Measurements from ENCODE around the gene C1orf216.

The C1orf216 gene

DNA sequence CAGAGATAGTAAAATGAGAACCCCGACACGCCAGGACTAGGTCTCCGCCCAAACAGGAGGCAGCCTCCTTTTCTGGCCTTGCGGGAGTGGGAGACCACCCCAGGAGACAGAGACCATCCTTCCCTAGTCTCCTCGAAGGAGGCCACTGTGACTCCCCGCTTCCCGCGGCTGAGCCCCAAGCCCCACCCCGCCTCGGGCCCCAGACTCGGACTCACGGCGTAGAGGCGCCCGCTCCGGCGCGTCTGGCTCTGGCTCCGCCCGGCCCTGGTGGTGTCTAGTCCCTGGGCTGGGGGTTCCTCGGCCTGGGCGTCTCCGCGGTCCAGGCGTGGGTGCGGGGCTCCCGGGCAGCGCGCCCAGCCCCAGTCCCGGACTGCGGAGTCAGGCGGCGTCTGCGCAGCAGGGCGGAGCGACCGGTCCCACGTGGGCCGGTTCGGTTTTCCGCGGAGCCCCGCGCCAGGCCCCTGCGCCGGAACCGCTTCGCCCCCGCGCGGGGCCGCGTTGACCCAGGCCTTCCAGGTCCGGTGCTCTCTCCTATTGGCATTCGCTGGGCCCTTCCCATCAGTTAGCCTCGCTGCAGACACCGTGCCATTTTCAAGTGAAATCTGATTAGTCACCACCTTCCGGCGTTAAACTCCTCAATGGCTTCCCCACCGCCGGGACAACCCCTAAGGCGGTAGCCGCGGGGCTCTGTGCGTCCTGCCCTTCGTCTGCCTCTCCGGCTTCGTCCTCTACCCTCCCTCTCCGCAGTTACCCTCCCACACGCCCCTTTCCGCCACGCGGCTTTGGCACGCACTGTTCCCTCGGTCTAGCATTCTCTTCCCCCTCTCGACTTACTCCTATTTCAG, at the start of gene C1orf216:
C1orf216 (minus strand) TSS at position 393 of the 845 bp plus-strand sequence. CDS start 2,563 bp downstream, outside the sequence.
- Histone ChIP-seq H3K4me3 (ENCODE audit: low read depth in 1 of 2, low read length in 2 of 2) (peak within 1 kb of the TSS; percentile 70 to 83), H3K9me3 (ENCODE audit: low read length) (no peaks in the 10 kb centered on the region), H3K36me3 (ENCODE audit: insufficient read depth, low read length) (peaks cover 9% of the 10 kb centered on the region), H3K27ac (ENCODE audit: low read depth, low read length) (peak within 1 kb of the TSS; percentile 90), H3K4me1 (ENCODE audit: insufficient read depth, low read length) (peaks cover 34% of the 10 kb centered on the region), H3K9ac (ENCODE audit: low read length) (peak within 1 kb of the TSS; percentile 80), H3K27me3 (ENCODE audit: control insufficient read depth in 1 of 2, insufficient read depth in 2 of 2, low read length in 2 of 2) (no peaks in the 10 kb centered on the region)

DNA sequence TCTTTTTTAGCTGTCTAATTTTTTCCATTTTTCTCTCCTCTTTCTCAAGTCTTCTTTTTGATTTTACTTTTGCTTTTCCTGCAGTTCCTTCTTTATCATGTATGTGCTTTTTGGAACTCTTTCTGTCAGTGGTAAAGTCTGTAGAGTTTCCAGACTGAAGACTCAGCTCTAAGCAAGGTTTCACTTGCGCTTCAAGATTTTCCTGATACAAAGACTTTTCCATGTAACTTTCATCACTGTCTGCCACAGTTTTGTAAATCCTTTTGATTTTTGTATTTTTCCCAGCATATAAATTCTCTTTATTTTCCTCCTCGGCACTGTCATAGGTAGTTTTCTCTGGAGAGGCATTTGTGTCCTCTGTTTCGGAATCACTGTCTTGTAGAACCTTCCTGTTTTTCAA, 45.6 kb upstream of the C1orf216 start:
- no peak overlapping the region for H3K4me3 ChIP-seq (ENCODE audit: low read depth in 1 of 2, low read length in 2 of 2)
- no peaks in the 10 kb centered on the region for H3K4me1 ChIP-seq (ENCODE audit: insufficient read depth, low read length)
- H3K9me3 ChIP-seq (ENCODE audit: low read length), result no peaks in the 10 kb centered on the region
- H3K27me3 ChIP-seq (ENCODE audit: control insufficient read depth in 1 of 2, insufficient read depth in 2 of 2, low read length in 2 of 2), result no peaks in the 10 kb centered on the region
- no peak overlapping the region for H3K27ac ChIP-seq (ENCODE audit: low read depth, low read length)
- H3K9ac ChIP-seq (ENCODE audit: low read length), result no peak overlapping the region
- no peaks in the 10 kb centered on the region for H3K36me3 ChIP-seq (ENCODE audit: insufficient read depth, low read length)

DNA sequence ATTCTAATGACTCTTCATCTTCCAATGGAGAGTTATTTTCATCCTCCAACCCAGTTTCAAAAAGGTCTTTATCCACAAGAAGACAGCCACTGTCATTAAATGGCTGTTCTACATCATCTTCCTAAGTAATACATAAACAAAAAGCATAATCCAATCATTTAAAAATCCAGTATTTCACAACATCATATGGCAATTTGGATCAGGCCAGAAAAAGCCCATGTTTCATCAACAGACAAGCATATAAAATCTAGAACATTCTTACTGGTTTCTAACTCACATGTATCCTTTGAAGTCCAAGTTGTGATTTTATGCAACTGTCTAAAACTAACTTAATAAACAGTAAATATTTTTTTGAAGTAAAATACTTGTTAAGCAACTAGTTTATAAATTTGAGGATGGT, 44.5 kb upstream of the C1orf216 start:
- H3K4me1 ChIP-seq (ENCODE audit: insufficient read depth, low read length), result no peaks in the 10 kb centered on the region
- no peaks in the 10 kb centered on the region for H3K9me3 ChIP-seq (ENCODE audit: low read length)
- H3K4me3 ChIP-seq (ENCODE audit: low read depth in 1 of 2, low read length in 2 of 2), result no peak overlapping the region
- no peaks in the 10 kb centered on the region for H3K36me3 ChIP-seq (ENCODE audit: insufficient read depth, low read length)
- H3K9ac ChIP-seq (ENCODE audit: low read length), result no peak overlapping the region
- H3K27ac ChIP-seq (ENCODE audit: low read depth, low read length), result no peak overlapping the region
- H3K27me3 ChIP-seq (ENCODE audit: control insufficient read depth in 1 of 2, insufficient read depth in 2 of 2, low read length in 2 of 2), result no peaks in the 10 kb centered on the region

GRCh38 chr1:35762141-35762540, 43.5 kb upstream of the C1orf216 start:
- Histone ChIP-seq H3K4me1 (ENCODE audit: insufficient read depth, low read length) (no peaks in the 10 kb centered on the region), H3K27me3 (ENCODE audit: control insufficient read depth in 1 of 2, insufficient read depth in 2 of 2, low read length in 2 of 2) (no peaks in the 10 kb centered on the region), H3K36me3 (ENCODE audit: insufficient read depth, low read length) (no peaks in the 10 kb centered on the region), H3K27ac (ENCODE audit: low read depth, low read length) (no peak overlapping the region), H3K4me3 (ENCODE audit: low read depth in 1 of 2, low read length in 2 of 2) (no peak overlapping the region), H3K9ac (ENCODE audit: low read length) (no peak overlapping the region), H3K9me3 (ENCODE audit: low read length) (no peaks in the 10 kb centered on the region)

DNA sequence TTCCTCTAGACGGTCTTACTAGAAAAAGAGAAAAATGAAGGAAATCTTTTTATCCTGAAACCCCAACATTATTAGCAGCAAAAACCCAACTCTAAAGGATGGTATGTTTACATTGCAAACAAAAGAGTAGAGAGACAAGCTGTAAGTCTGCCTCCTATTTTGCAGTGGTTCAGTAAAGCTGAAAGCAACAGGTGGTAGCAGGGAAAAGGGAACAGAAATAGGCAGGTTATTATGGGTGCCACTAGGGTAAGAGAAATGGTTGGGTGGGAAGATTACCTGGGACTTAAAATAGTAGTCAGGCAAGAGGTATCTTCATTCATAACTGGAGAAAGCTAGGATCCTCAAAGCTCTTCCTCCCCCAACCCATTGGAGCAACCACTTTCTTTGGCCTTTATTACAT, 37.4 kb upstream of the C1orf216 start:
- Histone ChIP-seq H3K36me3 (ENCODE audit: insufficient read depth, low read length) (no peaks in the 10 kb centered on the region), H3K9me3 (ENCODE audit: low read length) (no peaks in the 10 kb centered on the region), H3K27ac (ENCODE audit: low read depth, low read length) (no peak overlapping the region), H3K4me3 (ENCODE audit: low read depth in 1 of 2, low read length in 2 of 2) (no peak overlapping the region), H3K9ac (ENCODE audit: low read length) (no peak overlapping the region), H3K4me1 (ENCODE audit: insufficient read depth, low read length) (no peaks in the 10 kb centered on the region), H3K27me3 (ENCODE audit: control insufficient read depth in 1 of 2, insufficient read depth in 2 of 2, low read length in 2 of 2) (no peaks in the 10 kb centered on the region)

DNA sequence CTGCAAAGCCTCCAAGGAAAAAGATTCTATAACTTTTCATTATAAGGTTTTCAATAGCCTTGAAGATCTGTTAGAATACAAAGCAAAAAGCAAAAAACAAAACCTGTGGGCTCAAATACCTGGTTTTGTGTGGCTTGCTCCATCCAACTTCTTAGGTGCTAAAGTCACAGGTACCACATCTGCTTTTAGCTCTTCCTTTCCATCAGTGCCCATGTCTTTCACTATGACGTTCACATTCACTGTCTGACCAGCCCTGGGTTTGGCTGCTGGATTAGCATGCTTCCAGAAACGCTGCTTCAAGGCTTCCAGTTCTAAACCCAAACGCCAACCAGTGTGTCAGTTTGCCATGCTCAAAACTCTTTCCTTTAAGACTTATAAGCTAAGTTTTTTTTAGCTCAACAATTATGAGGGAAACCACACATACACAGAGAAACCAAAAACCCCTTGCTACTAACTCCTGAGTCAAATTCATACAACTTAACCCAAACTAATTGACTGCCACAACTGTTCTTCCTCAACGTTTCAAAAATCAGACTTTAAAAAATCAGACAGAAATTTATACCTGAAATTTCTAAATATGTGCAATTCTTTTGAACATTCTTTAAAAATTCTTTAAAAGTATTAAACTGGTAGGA, 35.1 kb upstream of the C1orf216 start:
- H3K4me1 ChIP-seq (ENCODE audit: insufficient read depth, low read length), result no peaks in the 10 kb centered on the region
- H3K9me3 ChIP-seq (ENCODE audit: low read length), result no peaks in the 10 kb centered on the region
- H3K4me3 ChIP-seq (ENCODE audit: low read depth in 1 of 2, low read length in 2 of 2), result no peak overlapping the region
- no peaks in the 10 kb centered on the region for H3K36me3 ChIP-seq (ENCODE audit: insufficient read depth, low read length)
- no peaks in the 10 kb centered on the region for H3K27me3 ChIP-seq (ENCODE audit: control insufficient read depth in 1 of 2, insufficient read depth in 2 of 2, low read length in 2 of 2)
- H3K27ac ChIP-seq (ENCODE audit: low read depth, low read length), result no peak overlapping the region
- H3K9ac ChIP-seq (ENCODE audit: low read length), result no peak overlapping the region

GRCh38 chr1:35748326-35748725, 29.6 kb upstream of the C1orf216 start:
- H3K27ac ChIP-seq (ENCODE audit: low read depth, low read length), result no peak overlapping the region
- no peaks in the 10 kb centered on the region for H3K36me3 ChIP-seq (ENCODE audit: insufficient read depth, low read length)
- H3K9me3 ChIP-seq (ENCODE audit: low read length), result no peaks in the 10 kb centered on the region
- no peaks in the 10 kb centered on the region for H3K27me3 ChIP-seq (ENCODE audit: control insufficient read depth in 1 of 2, insufficient read depth in 2 of 2, low read length in 2 of 2)
- H3K4me3 ChIP-seq (ENCODE audit: low read depth in 1 of 2, low read length in 2 of 2), result no peak overlapping the region
- H3K9ac ChIP-seq (ENCODE audit: low read length), result no peak overlapping the region
- no peaks in the 10 kb centered on the region for H3K4me1 ChIP-seq (ENCODE audit: insufficient read depth, low read length)

DNA sequence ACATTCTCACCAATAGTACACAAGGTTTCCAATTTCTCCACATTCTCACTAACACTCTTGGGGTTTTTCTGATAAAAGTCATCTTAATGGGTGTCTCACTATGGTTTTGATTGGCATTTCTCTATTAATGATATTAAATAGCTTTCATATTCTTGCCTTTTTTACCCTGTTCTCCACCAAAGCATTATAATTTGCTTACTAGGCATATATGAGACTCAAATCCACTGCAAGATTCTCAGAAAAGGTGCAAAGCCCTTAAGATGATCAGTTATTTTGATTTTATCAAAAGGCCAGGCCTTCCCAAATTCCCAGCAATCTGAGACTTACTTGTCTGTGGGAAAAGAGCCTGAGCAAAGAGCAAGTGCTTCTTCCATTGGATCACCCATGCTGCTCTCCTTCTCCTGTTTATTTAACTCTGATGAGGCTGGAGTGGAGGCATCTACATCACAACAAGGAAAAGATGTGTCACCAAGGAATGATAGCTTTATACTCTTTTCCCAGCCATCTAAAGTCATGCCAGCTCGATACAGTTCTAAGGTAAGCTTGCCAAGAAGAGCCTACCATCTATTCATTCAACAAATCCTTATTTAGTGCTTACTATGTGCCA, 26.5 kb upstream of the C1orf216 start:
- no peaks in the 10 kb centered on the region for H3K27me3 ChIP-seq (ENCODE audit: control insufficient read depth in 1 of 2, insufficient read depth in 2 of 2, low read length in 2 of 2)
- H3K27ac ChIP-seq (ENCODE audit: low read depth, low read length), result no peak overlapping the region
- H3K4me1 ChIP-seq (ENCODE audit: insufficient read depth, low read length), result no peaks in the 10 kb centered on the region
- no peak overlapping the region for H3K4me3 ChIP-seq (ENCODE audit: low read depth in 1 of 2, low read length in 2 of 2)
- H3K9ac ChIP-seq (ENCODE audit: low read length), result no peak overlapping the region
- H3K9me3 ChIP-seq (ENCODE audit: low read length), result no peaks in the 10 kb centered on the region
- H3K36me3 ChIP-seq (ENCODE audit: insufficient read depth, low read length), result no peaks in the 10 kb centered on the region

DNA sequence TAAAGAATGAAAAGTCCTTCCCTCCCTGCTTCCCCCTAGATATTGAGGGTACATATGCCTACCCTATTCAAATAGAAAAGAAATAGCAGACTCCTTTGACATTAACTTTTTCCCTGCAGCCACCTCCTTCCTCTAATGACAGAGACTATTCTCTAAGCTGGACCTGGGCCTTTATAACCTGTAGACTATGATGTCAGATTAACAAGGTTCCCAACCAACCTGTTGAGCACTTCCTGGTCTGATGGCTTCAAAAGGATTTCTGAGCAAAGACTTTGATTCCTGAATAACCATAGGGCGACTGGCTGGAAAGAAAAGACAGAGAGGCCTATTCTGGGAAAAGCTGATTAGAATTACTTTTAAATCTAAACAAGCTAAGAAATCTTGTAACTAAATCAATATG, 18.4 kb upstream of the C1orf216 start:
- H3K36me3 ChIP-seq (ENCODE audit: insufficient read depth, low read length), result no peaks in the 10 kb centered on the region
- no peaks in the 10 kb centered on the region for H3K27me3 ChIP-seq (ENCODE audit: control insufficient read depth in 1 of 2, insufficient read depth in 2 of 2, low read length in 2 of 2)
- H3K4me1 ChIP-seq (ENCODE audit: insufficient read depth, low read length), result no peaks in the 10 kb centered on the region
- H3K27ac ChIP-seq (ENCODE audit: low read depth, low read length), result no peak overlapping the region
- no peak overlapping the region for H3K4me3 ChIP-seq (ENCODE audit: low read depth in 1 of 2, low read length in 2 of 2)
- no peaks in the 10 kb centered on the region for H3K9me3 ChIP-seq (ENCODE audit: low read length)
- no peak overlapping the region for H3K9ac ChIP-seq (ENCODE audit: low read length)

DNA sequence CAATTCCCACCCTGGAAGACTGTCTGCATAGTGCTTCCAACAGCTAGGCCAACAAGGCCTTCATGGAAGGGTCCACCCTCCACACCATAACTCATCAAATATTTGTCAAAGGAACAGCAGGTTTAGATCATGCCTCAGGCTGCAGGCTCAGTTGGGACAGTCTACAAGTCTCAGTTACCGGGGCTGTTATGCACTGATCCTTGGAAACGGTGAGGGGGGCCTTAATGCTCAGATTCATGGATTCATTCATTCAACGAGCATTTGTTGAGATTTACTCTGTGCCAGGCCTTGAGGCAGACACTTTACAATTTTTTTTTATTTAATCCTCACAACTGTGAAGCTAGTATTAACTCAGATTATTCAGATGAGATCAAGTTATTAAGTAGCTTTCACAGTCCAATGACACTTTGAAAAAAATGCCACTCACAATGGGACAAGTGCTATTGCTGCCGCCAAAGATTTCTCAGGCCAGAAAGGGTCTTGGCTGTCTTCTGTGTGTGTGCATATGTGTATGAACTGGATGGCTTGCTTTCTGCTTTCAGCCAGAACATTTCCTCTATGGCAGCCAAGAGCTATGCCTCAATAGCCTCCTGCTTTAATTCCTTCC, 8.9 kb upstream of the C1orf216 start:
- Histone ChIP-seq H3K27me3 (ENCODE audit: control insufficient read depth in 1 of 2, insufficient read depth in 2 of 2, low read length in 2 of 2) (no peaks in the 10 kb centered on the region), H3K9me3 (ENCODE audit: low read length) (no peaks in the 10 kb centered on the region), H3K4me3 (ENCODE audit: low read depth in 1 of 2, low read length in 2 of 2) (no peak overlapping the region), H3K36me3 (ENCODE audit: insufficient read depth, low read length) (no peaks in the 10 kb centered on the region), H3K4me1 (ENCODE audit: insufficient read depth, low read length) (no peaks in the 10 kb centered on the region), H3K9ac (ENCODE audit: low read length) (no peak overlapping the region), H3K27ac (ENCODE audit: low read depth, low read length) (no peak overlapping the region)
